Measurements from ENCODE around the gene ANKRD40. TPM values are rescaled to one million over a fixed set of nuclear protein-coding genes. Genes with fewer than 3 reads are reported as not detected.

Gene ANKRD40
- total and polyA plus RNA-seq, 2 donors (not counting 3 experiments of a cell fraction or from before 2014, with no cell fraction given), result 24.5 to 56.0 TPM

DNA sequence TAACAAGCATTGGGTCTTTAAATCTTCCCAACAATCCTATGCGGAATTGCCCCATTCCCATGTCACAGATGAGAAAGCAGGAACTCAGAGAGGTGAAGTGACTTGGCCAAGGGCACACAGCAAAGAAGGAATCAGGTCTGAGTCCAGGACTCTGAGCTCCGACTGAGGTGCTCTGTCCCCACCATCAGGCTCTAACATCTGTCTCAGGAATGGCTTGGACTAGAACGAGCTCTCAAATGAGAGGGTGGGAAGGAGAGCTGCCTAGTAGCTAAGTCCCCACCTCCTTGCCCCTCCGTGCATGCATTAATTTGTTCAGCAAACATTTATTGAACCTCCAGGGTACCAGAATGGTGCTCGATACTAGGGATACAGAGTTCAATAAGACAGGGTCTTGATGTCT is 46.4 kb downstream of the ANKRD40 start:
- Histone ChIP-seq H3K4me1 (ENCODE audit: control insufficient read depth, extremely low read depth, insufficient read depth, low read length) (peaks cover 31% of the 10 kb centered on the region), H2AFZ (ENCODE audit: low read depth, low read length) (peak overlapping the region; percentile 44), H3K79me2 (ENCODE audit: control insufficient read depth, insufficient read depth, low read length) (no peaks in the 10 kb centered on the region), H4K20me1 (replicated peaks; ENCODE audit: control insufficient read depth, extremely low read depth, insufficient read depth, low read length) (no peaks in the 10 kb centered on the region), H3K9me1 (replicated peaks; ENCODE audit: control insufficient read depth, extremely low read depth, insufficient read depth, low read length) (no peaks in the 10 kb centered on the region), H3K27ac (ENCODE audit: insufficient read depth, low read depth, low read length) (peak overlapping the region; percentile 90), H3K9ac (replicated peaks; ENCODE audit: extremely low read depth, insufficient read depth, low read length) (peak overlapping the region; percentile 42), H3K27me3 (ENCODE audit: control insufficient read depth in 2 of 2, insufficient read depth in 2 of 2, low read length in 2 of 2) (no peaks in the 10 kb centered on the region), H3K4me2 (ENCODE audit: insufficient read depth, low read length) (peak overlapping the region; percentile 14), H3K4me3 (replicated peaks in 1 of 3; ENCODE audit: insufficient read depth in 1 of 3, low read depth in 1 of 3, low read length in 3 of 3) (no peak overlapping the region), H3K9me3 (replicated peaks; ENCODE audit: control insufficient read depth, insufficient read depth, low read length) (no peaks in the 10 kb centered on the region), H3K36me3 (ENCODE audit: control insufficient read depth in 2 of 2, extremely low read depth in 1 of 2, insufficient read depth in 2 of 2, low read length in 2 of 2) (no peaks in the 10 kb centered on the region)
- BruUV-seq (replicated peaks), result TSS peak; percentile 70
- FAIRE-seq (no peak), DNase-seq (ENCODE audit: low read depth, low spot score) (no peak)
- CTCF ChIA-PET, result interaction anchor here (0.6 to 3.9 kb wide), 12 partner anchors 10 to 399 kb away, joined by 3 to 29 read pairs (median 8); no protein-coding TSS in a partner anchor
- dilution Hi-C loops (cut with MboI; ENCODE audit: extremely low pct_ligation_motif_present, low sequenced_read_pairs) (no loop called here), intact Hi-C loops (cut with micrococcal nuclease) (loop anchor here (1.0 kb wide), 1 partner anchor 22 kb away; no protein-coding TSS in a partner anchor)
- POLR2A ChIA-PET, result interaction anchor here (1.4 to 3.0 kb wide), 3 partner anchors 11 to 22 kb away, joined by 3 to 23 read pairs (median 4); no protein-coding TSS in a partner anchor
- TF ChIP-seq POLR2A (IDR thresholded peaks at IDR 0.05; ENCODE audit: low read depth, low read length), result no peak
- TF ChIP-seq EZH2 (IDR thresholded peaks at IDR 0.05; ENCODE audit: borderline replicate concordance, low read depth, low read length, severe bottlenecking), result no peak
- TF ChIP-seq, protein P1, sequence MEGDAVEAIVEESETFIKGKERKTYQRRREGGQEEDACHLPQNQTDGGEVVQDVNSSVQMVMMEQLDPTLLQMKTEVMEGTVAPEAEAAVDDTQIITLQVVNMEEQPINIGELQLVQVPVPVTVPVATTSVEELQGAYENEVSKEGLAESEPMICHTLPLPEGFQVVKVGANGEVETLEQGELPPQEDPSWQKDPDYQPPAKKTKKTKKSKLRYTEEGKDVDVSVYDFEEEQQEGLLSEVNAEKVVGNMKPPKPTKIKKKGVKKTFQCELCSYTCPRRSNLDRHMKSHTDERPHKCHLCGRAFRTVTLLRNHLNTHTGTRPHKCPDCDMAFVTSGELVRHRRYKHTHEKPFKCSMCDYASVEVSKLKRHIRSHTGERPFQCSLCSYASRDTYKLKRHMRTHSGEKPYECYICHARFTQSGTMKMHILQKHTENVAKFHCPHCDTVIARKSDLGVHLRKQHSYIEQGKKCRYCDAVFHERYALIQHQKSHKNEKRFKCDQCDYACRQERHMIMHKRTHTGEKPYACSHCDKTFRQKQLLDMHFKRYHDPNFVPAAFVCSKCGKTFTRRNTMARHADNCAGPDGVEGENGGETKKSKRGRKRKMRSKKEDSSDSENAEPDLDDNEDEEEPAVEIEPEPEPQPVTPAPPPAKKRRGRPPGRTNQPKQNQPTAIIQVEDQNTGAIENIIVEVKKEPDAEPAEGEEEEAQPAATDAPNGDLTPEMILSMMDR (IDR thresholded peaks at IDR 0.05; ENCODE audit: extremely low read depth in 1 of 2, insufficient read depth in 1 of 2, low read depth in 1 of 2, low read length in 2 of 2), result no peak
- no peak for TF ChIP-seq POLR2AphosphoS5 (IDR thresholded peaks at IDR 0.05; ENCODE audit: insufficient read depth, low read depth, low read length)
- TF ChIP-seq MYC (IDR thresholded peaks at IDR 0.05; ENCODE audit: low read depth, low read length), result no peak
- no peak for TF ChIP-seq GATA2 (IDR thresholded peaks at IDR 0.05; ENCODE audit: insufficient read depth, insufficient read length, low read depth, low read length)
- TF ChIP-seq FOS (IDR thresholded peaks at IDR 0.05; ENCODE audit: borderline replicate concordance, insufficient read depth, low read length), result no peak
- TF ChIP-seq JUN (IDR thresholded peaks at IDR 0.05; ENCODE audit: borderline replicate concordance, insufficient read depth, insufficient read length, low read depth), result no peak
- TF ChIP-seq, protein P2, sequence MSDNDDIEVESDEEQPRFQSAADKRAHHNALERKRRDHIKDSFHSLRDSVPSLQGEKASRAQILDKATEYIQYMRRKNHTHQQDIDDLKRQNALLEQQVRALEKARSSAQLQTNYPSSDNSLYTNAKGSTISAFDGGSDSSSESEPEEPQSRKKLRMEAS (IDR thresholded peaks at IDR 0.05; ENCODE audit: insufficient read depth, insufficient read length), result no peak
